GM19372 (cell line): ENCODE data around the gene NHSL1.
A peak's percentile ranks its signal among the peaks of the same experiment; 100 is the strongest.

ENCODE experiments used
- ATAC-seq: cut with Tn5 transposase; IDR thresholded peaks from one replicate; pipeline ENCODE4 v1.9.1; 2021; ENCODE audit warnings: mild to moderate bottlenecking, low read depth, moderate library complexity; ENCODE audit not compliant: unreplicated experiment

The NHSL1 gene, protein sequence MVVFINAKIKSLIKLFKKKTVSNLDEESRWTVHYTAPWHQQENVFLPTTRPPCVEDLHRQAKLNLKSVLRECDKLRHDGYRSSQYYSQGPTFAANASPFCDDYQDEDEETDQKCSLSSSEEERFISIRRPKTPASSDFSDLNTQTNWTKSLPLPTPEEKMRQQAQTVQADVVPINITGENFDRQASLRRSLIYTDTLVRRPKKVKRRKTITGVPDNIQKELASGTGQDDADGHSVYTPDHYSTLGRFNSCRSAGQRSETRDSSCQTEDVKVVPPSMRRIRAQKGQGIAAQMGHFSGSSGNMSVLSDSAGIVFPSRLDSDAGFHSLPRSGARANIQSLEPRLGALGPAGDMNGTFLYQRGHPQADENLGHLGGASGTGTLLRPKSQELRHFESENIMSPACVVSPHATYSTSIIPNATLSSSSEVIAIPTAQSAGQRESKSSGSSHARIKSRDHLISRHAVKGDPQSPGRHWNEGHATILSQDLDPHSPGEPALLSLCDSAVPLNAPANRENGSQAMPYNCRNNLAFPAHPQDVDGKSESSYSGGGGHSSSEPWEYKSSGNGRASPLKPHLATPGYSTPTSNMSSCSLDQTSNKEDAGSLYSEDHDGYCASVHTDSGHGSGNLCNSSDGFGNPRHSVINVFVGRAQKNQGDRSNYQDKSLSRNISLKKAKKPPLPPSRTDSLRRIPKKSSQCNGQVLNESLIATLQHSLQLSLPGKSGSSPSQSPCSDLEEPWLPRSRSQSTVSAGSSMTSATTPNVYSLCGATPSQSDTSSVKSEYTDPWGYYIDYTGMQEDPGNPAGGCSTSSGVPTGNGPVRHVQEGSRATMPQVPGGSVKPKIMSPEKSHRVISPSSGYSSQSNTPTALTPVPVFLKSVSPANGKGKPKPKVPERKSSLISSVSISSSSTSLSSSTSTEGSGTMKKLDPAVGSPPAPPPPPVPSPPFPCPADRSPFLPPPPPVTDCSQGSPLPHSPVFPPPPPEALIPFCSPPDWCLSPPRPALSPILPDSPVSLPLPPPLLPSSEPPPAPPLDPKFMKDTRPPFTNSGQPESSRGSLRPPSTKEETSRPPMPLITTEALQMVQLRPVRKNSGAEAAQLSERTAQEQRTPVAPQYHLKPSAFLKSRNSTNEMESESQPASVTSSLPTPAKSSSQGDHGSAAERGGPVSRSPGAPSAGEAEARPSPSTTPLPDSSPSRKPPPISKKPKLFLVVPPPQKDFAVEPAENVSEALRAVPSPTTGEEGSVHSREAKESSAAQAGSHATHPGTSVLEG (N-terminal part only)

DNA sequence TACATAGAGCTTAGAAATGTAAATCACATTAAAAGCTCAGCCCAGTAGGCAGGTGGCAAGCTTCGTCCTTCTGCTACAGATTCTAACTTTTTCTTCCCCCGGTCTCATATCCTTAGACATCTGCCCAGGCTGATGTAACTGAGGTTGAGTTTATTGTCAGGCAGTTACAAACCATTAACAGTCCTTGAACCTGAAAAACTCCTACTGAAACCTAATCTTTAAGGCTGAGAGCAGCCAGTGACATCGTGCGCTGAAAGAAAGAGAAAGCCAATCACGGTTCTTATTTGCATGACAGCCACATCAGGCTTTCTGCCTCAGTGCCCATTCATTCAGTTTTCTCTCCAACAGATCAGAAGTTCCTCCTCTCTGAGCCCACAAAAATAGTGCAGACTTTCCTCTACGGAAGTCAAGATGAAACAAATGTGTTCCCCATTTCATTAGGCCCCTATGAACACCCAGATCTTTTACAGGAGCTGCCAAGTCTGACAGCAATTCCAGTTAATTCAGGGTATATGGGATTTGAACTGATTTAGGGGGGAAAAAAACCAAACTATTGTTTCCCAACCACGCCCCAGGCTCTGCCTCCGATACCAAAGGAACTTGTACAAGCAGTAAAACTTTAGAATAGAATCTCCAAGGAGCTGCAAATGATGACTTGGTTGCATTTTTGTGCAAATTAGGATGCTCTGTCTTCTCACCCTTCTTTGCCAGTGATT is at the start of gene NHSL1:
Gene NHSL1 (minus strand): TSS at position 192 of the 716 bp plus-strand sequence. CDS start 204 bp downstream, outside the sequence.
- ATAC-seq, result peak; percentile 90

GRCh38 chr6:138546733-138547185 is 47.5 kb upstream of the NHSL1 start:
- ATAC-seq, result no peak

- no peak for ATAC-seq
These were observed 46.3 kb upstream of the NHSL1 start for GRCh38 chr6:138545621-138545980.

GRCh38 chr6:138544501-138544900 is 45.2 kb upstream of the NHSL1 start:
- no peak for ATAC-seq

- ATAC-seq, result no peak
These were observed 44.4 kb upstream of the NHSL1 start for GRCh38 chr6:138543657-138544056.

- ATAC-seq, result no peak
These were observed 42.7 kb upstream of the NHSL1 start for GRCh38 chr6:138541823-138542481.

GRCh38 chr6:138540468-138540867 is 41.2 kb upstream of the NHSL1 start:
- no peak for ATAC-seq

- no peak for ATAC-seq
These were observed 40.6 kb upstream of the NHSL1 start for GRCh38 chr6:138539876-138540275.

DNA sequence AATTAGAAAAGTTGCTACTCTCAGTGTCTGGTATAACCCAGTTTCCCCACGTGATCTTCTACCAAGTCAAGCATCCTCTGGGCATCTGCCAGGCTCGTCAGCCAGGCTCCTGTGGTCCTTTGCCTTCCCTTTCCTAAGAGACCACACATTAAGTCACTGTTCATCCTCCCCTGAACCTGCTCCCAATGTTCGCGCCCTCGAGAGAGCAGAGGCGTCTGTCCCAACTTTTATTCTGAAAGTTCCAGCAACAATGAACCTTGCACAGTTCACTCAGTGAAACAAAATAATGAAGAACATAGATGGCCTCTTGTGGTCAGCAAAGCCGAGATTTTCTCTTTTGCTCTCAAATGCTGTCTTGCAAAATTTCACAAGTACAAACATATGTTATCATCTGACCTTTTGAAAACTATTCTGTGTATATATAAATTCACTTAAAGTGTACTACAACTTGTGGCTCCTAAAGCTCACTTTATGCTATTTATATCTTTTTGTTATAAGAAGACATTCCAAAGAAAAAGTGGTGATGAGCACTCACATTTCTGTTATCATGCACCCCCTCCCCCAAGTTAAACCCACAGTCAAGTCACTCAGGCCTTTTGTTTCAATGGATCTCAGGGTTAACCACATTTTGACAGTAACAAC is 39.2 kb upstream of the NHSL1 start:
- no peak for ATAC-seq

DNA sequence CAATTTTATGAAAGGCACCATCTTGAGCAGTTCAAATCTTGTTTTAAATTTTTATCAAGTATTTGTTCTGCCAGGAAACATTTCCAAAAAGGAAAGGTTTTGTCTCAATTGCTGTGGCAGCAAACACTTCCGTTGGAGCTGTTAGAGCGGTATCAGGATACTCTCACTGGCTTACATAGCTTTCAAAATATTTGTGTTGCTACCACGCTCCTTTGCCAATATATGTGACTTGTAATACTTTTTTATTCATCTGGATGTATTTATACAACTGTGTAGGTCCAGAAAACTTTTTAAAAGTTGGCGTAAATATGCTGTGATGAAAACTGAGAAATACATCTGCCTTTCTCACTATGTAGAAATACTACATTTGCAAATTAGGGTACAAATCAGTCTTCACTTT is 37.8 kb upstream of the NHSL1 start:
- ATAC-seq, result no peak

GRCh38 chr6:138535728-138536455 is 36.6 kb upstream of the NHSL1 start:
- ATAC-seq, result no peak

DNA sequence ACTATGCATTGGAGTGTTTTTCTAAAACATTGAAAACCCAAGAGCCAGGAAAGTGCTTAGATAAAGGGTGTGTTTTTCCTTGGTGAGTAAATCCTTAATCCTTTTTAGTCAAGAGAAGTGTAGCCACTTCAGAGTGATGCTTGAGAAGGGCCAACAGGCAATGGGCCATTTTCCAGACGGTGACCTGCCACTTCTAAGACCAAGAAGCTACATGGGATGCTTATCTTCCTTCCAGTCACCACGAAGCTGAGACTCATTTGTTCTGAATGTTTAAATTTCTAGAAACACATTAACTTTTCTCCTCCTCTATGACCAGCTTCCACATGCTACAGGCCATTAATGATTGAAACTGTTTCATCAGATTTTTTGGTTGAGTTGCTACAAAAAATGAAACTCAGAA is 34.4 kb upstream of the NHSL1 start:
- no peak for ATAC-seq

DNA sequence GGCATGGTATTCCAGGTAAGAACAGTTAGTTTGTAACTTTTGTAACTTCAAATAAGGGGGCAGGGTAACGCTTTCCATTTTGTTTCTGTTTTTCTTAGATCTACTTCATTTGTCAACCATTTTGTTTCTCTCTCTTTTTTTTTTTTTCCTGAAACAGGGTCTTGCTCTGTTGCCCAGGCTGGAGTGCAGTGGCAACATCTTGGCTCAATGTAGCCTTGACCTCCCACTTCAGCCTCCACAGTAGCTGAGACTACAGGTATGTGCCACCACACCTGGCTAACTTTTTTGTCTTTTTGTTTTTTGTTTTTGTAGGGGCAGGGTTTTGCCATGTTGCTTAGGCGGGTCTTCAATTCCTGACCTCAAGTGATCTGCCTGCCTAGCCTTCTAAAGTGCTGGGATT is 32.1 kb upstream of the NHSL1 start:
- ATAC-seq, result no peak

GRCh38 chr6:138529478-138529877 is 30.2 kb upstream of the NHSL1 start:
- ATAC-seq, result no peak

GRCh38 chr6:138528956-138529355 is 29.7 kb upstream of the NHSL1 start:
- ATAC-seq, result no peak

DNA sequence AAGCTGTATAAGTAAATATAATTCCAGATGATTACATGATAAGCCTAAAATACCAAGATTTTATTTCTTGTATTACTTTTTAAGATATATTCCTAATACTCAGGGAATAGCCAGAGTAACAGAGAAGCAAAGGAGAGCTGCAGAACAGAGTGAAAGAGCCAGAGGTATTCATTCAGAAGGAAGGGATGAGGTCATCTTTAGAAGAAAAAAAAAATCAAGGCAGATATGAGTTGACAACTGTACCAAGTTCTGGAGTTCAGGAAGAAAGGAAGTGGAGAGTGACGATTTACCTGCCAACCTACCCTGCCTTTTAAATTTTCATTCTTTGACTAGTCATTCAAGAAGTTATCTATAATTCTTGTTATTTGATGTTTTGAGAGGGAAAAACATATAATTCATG is 28.8 kb upstream of the NHSL1 start:
- no peak for ATAC-seq

DNA sequence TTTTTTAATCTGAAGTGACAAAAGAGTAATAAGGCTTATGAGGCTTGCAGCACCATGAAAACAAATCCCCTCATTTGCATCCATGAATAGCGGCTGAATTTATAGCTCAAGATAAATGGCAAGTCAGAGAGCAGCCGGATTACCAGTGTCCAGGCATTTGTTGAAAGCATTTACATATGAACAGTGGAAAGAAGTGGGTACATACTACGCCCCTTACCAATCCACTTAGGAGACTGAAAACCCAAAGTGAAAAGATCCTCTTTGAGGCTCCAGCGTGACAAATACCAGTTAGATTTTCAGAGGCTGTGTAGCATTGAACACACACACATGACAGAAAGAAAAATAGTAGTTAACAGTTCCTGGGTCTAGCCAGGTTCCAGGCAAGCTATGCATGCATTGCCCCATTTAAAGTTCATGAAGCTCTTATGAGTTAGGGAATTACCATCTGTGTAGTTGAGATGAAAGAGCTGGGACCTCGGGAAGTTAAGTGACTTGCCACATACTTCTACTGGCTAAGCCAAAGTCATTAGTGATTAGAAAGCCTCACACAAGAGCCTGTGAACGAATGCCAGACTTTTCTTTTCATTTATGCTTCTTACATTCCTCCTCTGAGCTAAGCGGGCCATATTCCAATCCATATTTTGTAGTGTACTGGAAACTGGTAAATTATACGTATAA is 28.3 kb upstream of the NHSL1 start:
- ATAC-seq, result no peak

- no peak for ATAC-seq
These were observed 27.5 kb upstream of the NHSL1 start for GRCh38 chr6:138526822-138527235.
